HL-60 (cell line): ENCODE results near the gene KRTAP10-8.

Experiments
- CTCF ChIP-seq: IDR thresholded peaks from one replicate; pipeline ENCODE4 v1.5.1; 2011; ENCODE audit warnings: low read length, control low read depth, inconsistent platforms; ENCODE audit not compliant: insufficient read depth
- GABPA ChIP-seq: IDR thresholded peaks from 2 replicates; pipeline ENCODE4 v1.6.1; 2012; ENCODE audit warnings: low read depth

- TF ChIP-seq GABPA = no peak
- TF ChIP-seq CTCF = no peak
These were observed 38.5 kb downstream of the KRTAP10-8 start for GRCh38 chr21:44650265-44650972.
